Lower leg skin (tissue), 3 donors: ENCODE data around the gene MEGF6.

Source experiments
- CTCF ChIP-seq, 3 donors: fragments of 450-650 bp; IDR thresholded peaks; one replicate each; pipeline ENCODE4 v1.5.1; 2016; ENCODE audit warnings: antibody characterized with exemption in 3 of 3, mild to moderate bottlenecking in 3 of 3, moderate library complexity in 2 of 3
- POLR2A ChIP-seq, 2 donors: fragments of 450-650 bp; IDR thresholded peaks; one replicate each; pipeline ENCODE4 v1.6.1; 2016 to 2017; ENCODE audit warnings: antibody characterized with exemption in 2 of 2, mild to moderate bottlenecking in 1 of 2, moderate library complexity in 1 of 2

- TF ChIP-seq CTCF (IDR thresholded peaks at IDR 0.05) (no peak), POLR2A (IDR thresholded peaks at IDR 0.05) (no peak)
Observed at GRCh38 chr1:3450202-3450863, 161.0 kb downstream of the MEGF6 start.
